H9 (cell line): ENCODE results near the gene P4HA2. TPM values are rescaled to one million over a fixed set of nuclear protein-coding genes. Genes with fewer than 3 reads are reported as not detected.

ENCODE experiments used
- DNase-seq: peaks from one replicate; pipeline ENCODE4 v3.0.0-alpha.2; 2017
- H2AFZ ChIP-seq: one replicate; pipeline ENCODE4 v1.6.1; 2013; ENCODE audit warnings: mild to moderate bottlenecking, low read length, control low read depth, moderate library complexity
- H2AK5ac ChIP-seq: 2 replicates; pipeline ENCODE4 v1.6.1; 2013; ENCODE audit warnings: low read length, control low read depth, mixed read lengths; ENCODE audit not compliant: insufficient read length
- H2BK120ac ChIP-seq: one replicate; pipeline ENCODE4 v1.6.1; 2013; ENCODE audit warnings: low read depth, mild to moderate bottlenecking, low read length, control low read depth, inconsistent platforms; ENCODE audit not compliant: poor library complexity, severe bottlenecking
- H2BK12ac ChIP-seq: 2 replicates; pipeline ENCODE4 v1.6.1; 2013; ENCODE audit warnings: low read length, control low read depth, mixed read lengths, low read depth; ENCODE audit not compliant: insufficient read length
- H2BK15ac ChIP-seq: 2 replicates; pipeline ENCODE4 v1.6.1; 2013; ENCODE audit warnings: low read depth, low read length, control low read depth
- H2BK20ac ChIP-seq: one replicate; pipeline ENCODE4 v1.6.1; 2013; ENCODE audit warnings: low read depth, mild to moderate bottlenecking, low read length, control low read depth, inconsistent platforms; ENCODE audit not compliant: poor library complexity, severe bottlenecking
- H2BK5ac ChIP-seq: 2 replicates; pipeline ENCODE4 v1.6.1; 2013; ENCODE audit warnings: low read length, control low read depth, mixed read lengths; ENCODE audit not compliant: insufficient read length
- H3K14ac ChIP-seq: 2 replicates; pipeline ENCODE4 v1.6.1; 2013; ENCODE audit warnings: low read length, control low read depth; ENCODE audit not compliant: insufficient read depth
- H3K18ac ChIP-seq: 2 replicates; pipeline ENCODE4 v1.6.1; 2013; ENCODE audit warnings: low read depth, mild to moderate bottlenecking, mixed read lengths, low read length, control low read depth; ENCODE audit not compliant: insufficient read length
- H3K23ac ChIP-seq: 2 replicates; pipeline ENCODE4 v1.6.1; 2013; ENCODE audit warnings: low read length, control low read depth, mixed read lengths, low read depth; ENCODE audit not compliant: insufficient read length
- H3K23me2 ChIP-seq: 2 replicates; pipeline ENCODE4 v1.6.1; 2013; ENCODE audit warnings: low read depth, mild to moderate bottlenecking, mixed read lengths, low read length, control low read depth; ENCODE audit not compliant: insufficient read length, poor library complexity, severe bottlenecking
- H3K27ac ChIP-seq: 2 replicates; pipeline ENCODE4 v1.5.1; 2013; ENCODE audit warnings: low read length, control low read depth, mixed read lengths, low read depth; ENCODE audit not compliant: insufficient read length
- H3K27me3 ChIP-seq: 2 replicates; pipeline ENCODE4 v1.6.1; 2013; ENCODE audit warnings: low read length, control low read depth, inconsistent platforms; ENCODE audit not compliant: insufficient read depth
- H3K4ac ChIP-seq: 2 replicates; pipeline ENCODE4 v1.6.1; 2013; ENCODE audit warnings: low read depth, mild to moderate bottlenecking, control low read depth, inconsistent platforms, low read length, moderate library complexity
- H3K4me1 ChIP-seq: 2 replicates; pipeline ENCODE4 v1.6.1; 2013; ENCODE audit warnings: low read length, control low read depth, inconsistent platforms; ENCODE audit not compliant: insufficient read depth
- H3K4me2 ChIP-seq: 2 replicates; pipeline ENCODE4 v1.6.1; 2013; ENCODE audit warnings: low read length, control low read depth, mixed read lengths; ENCODE audit not compliant: insufficient read length, insufficient read depth
- H3K56ac ChIP-seq: 2 replicates; pipeline ENCODE4 v1.6.1; 2013; ENCODE audit warnings: low read depth, mild to moderate bottlenecking, mixed read lengths, low read length, control low read depth; ENCODE audit not compliant: insufficient read length
- H3K79me1 ChIP-seq: 2 replicates; pipeline ENCODE4 v1.6.1; 2013; ENCODE audit warnings: low read depth, mild to moderate bottlenecking, moderate library complexity, low read length, control low read depth, inconsistent platforms; ENCODE audit not compliant: insufficient read depth, poor library complexity, severe bottlenecking
- H3K79me2 ChIP-seq: 2 replicates; pipeline ENCODE4 v1.6.1; 2013; ENCODE audit warnings: low read length, control low read depth, inconsistent platforms; ENCODE audit not compliant: insufficient read depth
- H3K9ac ChIP-seq: 2 replicates; pipeline ENCODE4 v1.6.1; 2013; ENCODE audit warnings: low read length, control low read depth, mixed read lengths; ENCODE audit not compliant: insufficient read length; ENCODE audit errors: extremely low read depth
- H3K9me3 ChIP-seq: one replicate; pipeline ENCODE4 v1.6.1; 2013; ENCODE audit warnings: low read depth, low read length, inconsistent platforms; ENCODE audit not compliant: control insufficient read depth
- H3T11ph ChIP-seq: one replicate; pipeline ENCODE4 v1.6.1; 2013; ENCODE audit warnings: mild to moderate bottlenecking, low read length, control low read depth, inconsistent platforms
- H4K20me1 ChIP-seq: one replicate; pipeline ENCODE4 v1.6.1; 2013; ENCODE audit not compliant: control insufficient read depth, insufficient read length, insufficient read depth
- H4K5ac ChIP-seq: 2 replicates; pipeline ENCODE4 v1.6.1; 2013; ENCODE audit warnings: low read depth, mild to moderate bottlenecking, mixed read lengths, low read length, control low read depth; ENCODE audit not compliant: insufficient read length
- H4K8ac ChIP-seq: replicated peaks from 2 replicates; pipeline ENCODE4 v1.6.1; 2013; ENCODE audit warnings: low read length, control low read depth, mixed read lengths, low read depth; ENCODE audit not compliant: insufficient read length
- H4K91ac ChIP-seq: 2 replicates; pipeline ENCODE4 v1.6.1; 2013; ENCODE audit warnings: low read depth, mild to moderate bottlenecking, moderate library complexity, mixed read lengths, low read length, control low read depth; ENCODE audit not compliant: insufficient read length
- H3K27ac Mint-ChIP-seq, 3 experiments: 2 replicates in 2 of 3; 3 replicates in 1 of 3; pipeline ENCODE4 v1.8.0; 2020 to 2021; ENCODE audit warnings: mixed read lengths in 3 of 3, mild to moderate bottlenecking in 1 of 3, moderate library complexity in 1 of 3
- H3K27me3 Mint-ChIP-seq: 2 replicates; pipeline ENCODE4 v1.8.0; 2021; ENCODE audit warnings: low read depth, mild to moderate bottlenecking, moderate library complexity, mixed read lengths
- H3K36me3 Mint-ChIP-seq, 3 experiments: 2 replicates in 2 of 3; 3 replicates in 1 of 3; pipeline ENCODE4 v1.8.0; 2020 to 2021; ENCODE audit warnings: low read depth in 3 of 3, mixed read lengths in 3 of 3; ENCODE audit not compliant: insufficient read depth in 1 of 3
- H3K4me1 Mint-ChIP-seq, 2 experiments: 2 replicates each; pipeline ENCODE4 v1.8.0; 2020; ENCODE audit warnings: mixed read lengths in 2 of 2
- H3K4me3 Mint-ChIP-seq, 2 experiments: 2 replicates in 1 of 2; 3 replicates in 1 of 2; pipeline ENCODE4 v1.8.0; 2020 to 2021; ENCODE audit warnings: mild to moderate bottlenecking in 2 of 2, mixed read lengths in 2 of 2, moderate library complexity in 1 of 2
- H3K9me3 Mint-ChIP-seq, 2 experiments: 2 replicates in 1 of 2; 3 replicates in 1 of 2; pipeline ENCODE4 v1.8.0; 2020; ENCODE audit warnings: mild to moderate bottlenecking in 2 of 2, mixed read lengths in 2 of 2, moderate library complexity in 1 of 2
- total RNA-seq: library from RNA; stranded (reverse); gene quantifications from 2 replicates; pipeline ENCODE4 v1.2.1, GENCODE V29; 2021
- TF ChIP-seq, protein P1 (sequence below): fragments of 200-600 bp; sonication (generic); conservative IDR thresholded peaks from 3 replicates; pipeline ENCODE4 v1.8.0; 2021; ENCODE audit warnings: antibody characterized with exemption, mild to moderate bottlenecking

P4HA2 gene
- total RNA-seq, 1 experiment from 2014 or later, result 15.3 TPM

DNA sequence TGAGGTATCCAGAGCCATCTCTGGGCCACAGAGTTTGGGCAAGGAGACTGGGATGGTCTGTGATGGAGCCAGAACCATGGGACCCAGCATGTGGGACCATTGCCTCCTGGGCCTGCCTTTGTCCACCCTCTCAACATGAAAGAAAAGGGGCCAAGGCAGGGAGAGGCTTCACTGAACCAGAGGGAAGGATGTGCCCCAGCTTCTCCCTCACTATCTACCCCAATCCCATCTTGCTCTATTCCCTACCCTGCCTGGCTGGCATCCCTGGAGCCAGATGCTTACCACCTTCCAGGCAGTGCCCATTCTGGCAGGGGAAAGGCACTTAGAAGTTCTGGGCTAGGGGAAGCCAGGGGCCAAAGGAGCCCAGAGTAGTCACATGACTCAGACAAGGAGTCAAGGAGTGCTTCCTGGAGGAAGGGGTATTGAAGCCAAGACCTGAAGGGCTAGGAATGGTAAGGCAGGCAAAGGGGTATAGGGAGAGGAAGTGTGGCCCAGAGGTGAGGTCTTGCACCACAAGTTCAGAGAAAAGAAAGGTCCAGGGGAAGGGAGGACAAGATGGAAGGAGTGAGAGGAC, 39.6 kb upstream of the P4HA2 start:
- Histone ChIP-seq H3K27me3 (no peaks in the 10 kb centered on the region), H2BK20ac (no peak overlapping the region), H3K23me2 (no peaks in the 10 kb centered on the region), H2AFZ (no peak overlapping the region), H4K91ac (no peak overlapping the region), H2BK12ac (no peak overlapping the region), H2BK120ac (no peak overlapping the region), H3K4me2 (no peak overlapping the region), H3K79me1 (no peaks in the 10 kb centered on the region), H2AK5ac (no peak overlapping the region), H3K4me1 (no peaks in the 10 kb centered on the region), H3K23ac (no peak overlapping the region), H2BK5ac (no peak overlapping the region), H3K9me3 (no peaks in the 10 kb centered on the region), H4K8ac (no peak overlapping the region), H3T11ph (no peak overlapping the region), H3K18ac (no peak overlapping the region), H4K20me1 (no peaks in the 10 kb centered on the region), H3K9ac (no peak overlapping the region), H3K27ac (no peak overlapping the region), H4K5ac (no peak overlapping the region), H3K4ac (no peak overlapping the region), H2BK15ac (no peak overlapping the region), H3K14ac (no peak overlapping the region), H3K79me2 (no peaks in the 10 kb centered on the region), H3K56ac (no peak overlapping the region)
- DNase-seq, result no peak
- TF ChIP-seq, protein P1, sequence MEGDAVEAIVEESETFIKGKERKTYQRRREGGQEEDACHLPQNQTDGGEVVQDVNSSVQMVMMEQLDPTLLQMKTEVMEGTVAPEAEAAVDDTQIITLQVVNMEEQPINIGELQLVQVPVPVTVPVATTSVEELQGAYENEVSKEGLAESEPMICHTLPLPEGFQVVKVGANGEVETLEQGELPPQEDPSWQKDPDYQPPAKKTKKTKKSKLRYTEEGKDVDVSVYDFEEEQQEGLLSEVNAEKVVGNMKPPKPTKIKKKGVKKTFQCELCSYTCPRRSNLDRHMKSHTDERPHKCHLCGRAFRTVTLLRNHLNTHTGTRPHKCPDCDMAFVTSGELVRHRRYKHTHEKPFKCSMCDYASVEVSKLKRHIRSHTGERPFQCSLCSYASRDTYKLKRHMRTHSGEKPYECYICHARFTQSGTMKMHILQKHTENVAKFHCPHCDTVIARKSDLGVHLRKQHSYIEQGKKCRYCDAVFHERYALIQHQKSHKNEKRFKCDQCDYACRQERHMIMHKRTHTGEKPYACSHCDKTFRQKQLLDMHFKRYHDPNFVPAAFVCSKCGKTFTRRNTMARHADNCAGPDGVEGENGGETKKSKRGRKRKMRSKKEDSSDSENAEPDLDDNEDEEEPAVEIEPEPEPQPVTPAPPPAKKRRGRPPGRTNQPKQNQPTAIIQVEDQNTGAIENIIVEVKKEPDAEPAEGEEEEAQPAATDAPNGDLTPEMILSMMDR, result no peak
- H3K36me3 Mint-ChIP-seq, result 0 out of 7 replicates have a peak, but pooled peaks cover 0 to 2% (median 1%) of the 10 kb centered on the region in 3 experiments
- H3K27ac Mint-ChIP-seq, result no peak overlapping the region
- H3K4me3 Mint-ChIP-seq, result no peak overlapping the region
- no peaks in the 10 kb centered on the region for H3K9me3 Mint-ChIP-seq
- no peaks in the 10 kb centered on the region; the same call in 1 of the 2 replicates for H3K27me3 Mint-ChIP-seq
- H3K4me1 Mint-ChIP-seq, result peaks cover 4 to 12% of the 10 kb centered on the region in 2 experiments; a peak in 3 of 4 replicates
